Renal pelvis (tissue), 4 donors: ENCODE results near the gene TMEM183A. TPM values are rescaled to one million over a fixed set of nuclear protein-coding genes. Genes with fewer than 3 reads are reported as not detected.
"Not testable (repeated sequence)": the region's sequence is repeated elsewhere in the genome, so short reads cannot be mapped to it uniquely, and the experiment has no call there.

Source experiments
- DNase-seq: peaks from one replicate; pipeline ENCODE4 v3.0.0-alpha.2; 2013
- polyA plus RNA-seq, 3 donors: library from polyadenylated mRNA; unstranded; fragments of 120-200 nt; gene quantifications; one replicate each; pipeline ENCODE4 v1.2.1, GENCODE V29; 2013; ENCODE audit not compliant: insufficient read length in 3 of 3

The TMEM183A gene
- polyA plus RNA-seq, 3 donors = 72.6 to 78.1 (median 73.3) TPM

DNA sequence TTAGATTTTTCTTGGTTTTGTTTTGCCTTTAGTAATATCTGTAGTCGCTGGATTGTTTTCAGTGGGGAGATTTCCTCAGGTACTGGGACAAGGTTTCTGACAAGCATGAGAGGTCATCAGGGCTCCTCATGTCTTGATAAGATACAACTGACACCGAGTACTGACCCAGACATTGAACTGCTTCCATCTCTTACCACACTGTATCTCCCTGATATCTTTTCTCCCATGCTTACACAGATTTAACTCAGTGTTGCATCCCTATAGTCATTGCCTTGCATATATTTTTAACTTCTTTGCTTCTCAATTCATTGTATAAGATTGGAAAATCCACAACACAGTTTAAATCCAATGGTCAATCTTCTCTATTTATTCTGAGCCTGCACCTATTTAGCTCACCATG lies 27.7 kb upstream of the TMEM183A start:
- DNase-seq = no peak

DNA sequence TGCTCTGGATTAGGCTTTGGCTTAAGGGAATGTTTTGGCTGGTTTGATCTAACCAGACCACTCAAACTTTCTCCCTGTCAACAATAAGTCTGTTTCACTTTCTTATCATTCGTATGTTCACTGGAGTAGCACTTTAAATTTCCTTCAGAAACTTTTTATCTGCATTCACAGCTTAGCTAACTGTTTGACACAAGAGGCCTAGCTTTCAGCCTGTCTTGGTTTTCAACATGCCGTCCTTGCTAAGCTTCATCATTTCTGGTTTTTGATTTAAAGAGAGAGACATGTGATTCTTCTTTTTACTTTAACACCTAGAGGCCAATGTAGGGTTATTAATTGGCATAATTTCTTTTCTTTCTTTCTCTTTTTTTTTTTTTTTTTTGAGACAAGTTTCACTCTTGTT lies 25.2 kb upstream of the TMEM183A start:
- DNase-seq = no peak

DNA sequence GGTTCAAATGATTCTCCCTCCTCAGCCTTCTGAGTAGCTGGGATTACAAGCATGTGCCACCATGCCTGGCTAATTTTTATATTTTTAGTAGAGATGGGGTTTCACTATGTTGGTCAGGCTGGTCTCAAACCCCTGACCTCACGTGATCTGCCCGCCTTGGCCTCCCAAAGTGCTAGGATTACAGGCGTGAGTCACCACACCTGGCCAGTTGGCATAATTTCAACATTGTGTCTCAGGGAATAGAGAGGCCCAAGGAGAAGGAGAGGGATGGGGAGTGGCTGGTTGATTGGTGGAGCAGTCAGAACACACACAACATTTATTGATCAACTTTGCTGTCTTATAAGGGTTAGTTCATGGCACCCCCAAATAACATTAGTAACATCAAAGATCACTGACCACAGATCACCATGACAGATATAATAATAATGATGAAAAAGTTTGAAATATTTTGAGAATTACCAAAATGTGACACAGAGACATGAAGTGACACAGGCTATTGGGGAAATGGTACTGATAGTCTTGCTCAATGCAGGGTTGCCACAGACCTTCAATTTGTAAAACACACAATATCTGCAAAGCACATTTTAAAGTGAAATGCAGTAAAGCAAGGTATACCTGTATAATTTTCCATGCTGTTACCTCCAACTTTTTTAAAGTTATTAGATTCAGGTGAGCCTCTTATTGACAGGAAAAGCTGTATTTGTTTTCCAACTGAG lies 24.3 kb upstream of the TMEM183A start:
- no peak for DNase-seq

DNA sequence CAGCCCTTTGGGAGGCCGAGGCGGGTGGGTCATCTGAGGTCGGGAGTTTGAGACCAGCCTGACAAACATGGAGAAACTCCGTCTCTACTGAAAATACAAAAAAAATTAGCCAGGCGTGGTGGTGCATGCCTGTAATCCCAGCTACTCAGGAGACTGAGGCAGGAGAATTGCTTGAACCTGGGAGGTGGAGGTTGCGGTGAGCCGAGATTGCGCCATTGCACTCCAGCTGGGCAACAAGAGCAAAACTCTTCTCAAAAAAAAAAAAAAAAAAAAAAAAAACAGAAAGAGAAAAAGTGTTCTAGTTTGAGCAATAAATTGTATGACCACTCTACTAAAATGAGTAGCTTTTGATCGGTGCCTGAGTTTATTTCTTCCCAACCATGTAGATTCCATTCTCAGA lies 21.1 kb upstream of the TMEM183A start:
- DNase-seq = not testable (repeated sequence)

DNA sequence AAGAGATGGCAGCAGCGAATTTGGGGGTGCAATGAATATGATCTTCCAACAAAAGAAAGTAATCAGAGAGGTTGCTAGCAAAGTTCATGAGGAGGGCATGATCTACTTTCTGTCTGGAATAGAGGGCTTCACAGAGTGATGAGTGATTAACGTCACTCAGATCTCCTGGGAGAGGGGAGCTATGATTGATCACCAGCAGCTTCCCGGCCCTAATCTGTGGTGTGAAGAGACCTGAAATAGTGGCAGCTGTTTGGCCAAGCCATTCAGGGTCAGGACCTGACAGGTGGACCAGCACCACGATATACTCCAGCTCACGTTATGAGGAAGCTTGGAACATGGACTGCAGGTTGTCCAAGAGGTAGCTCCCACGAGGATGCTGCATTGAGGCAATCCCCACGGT lies 19.9 kb upstream of the TMEM183A start:
- DNase-seq = no peak

DNA sequence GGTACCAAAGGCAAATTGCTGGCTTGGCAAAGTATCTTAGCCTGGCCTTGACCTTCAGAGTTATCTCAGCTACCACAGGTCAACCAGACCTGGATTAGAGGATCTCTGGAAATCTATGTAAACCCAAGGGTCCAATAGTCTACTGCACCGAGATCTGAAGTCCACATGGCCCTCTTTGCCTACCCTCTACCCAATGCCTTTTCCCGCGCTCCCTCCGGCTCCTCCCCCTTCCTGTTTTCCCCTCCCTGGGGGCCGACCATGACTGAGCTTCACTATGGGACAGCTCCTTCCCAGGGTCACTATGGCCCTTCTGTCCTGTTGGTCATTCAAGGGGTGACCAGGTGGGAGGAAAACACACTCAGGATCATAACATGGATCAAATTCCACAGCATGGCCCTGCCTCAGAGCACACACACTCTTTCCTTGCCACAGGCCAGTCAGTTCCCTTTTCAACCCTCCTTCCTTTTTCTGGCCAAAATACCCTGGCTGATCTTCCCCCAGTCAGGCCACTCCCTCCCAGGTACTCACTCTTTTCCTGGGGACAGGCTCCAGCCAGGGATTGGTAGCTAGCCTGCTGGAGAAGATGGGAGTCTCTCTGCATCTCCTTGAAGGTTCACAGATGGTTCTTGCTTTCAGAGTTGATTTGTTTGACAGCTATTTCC lies 19.1 kb upstream of the TMEM183A start:
- no peak for DNase-seq

DNA sequence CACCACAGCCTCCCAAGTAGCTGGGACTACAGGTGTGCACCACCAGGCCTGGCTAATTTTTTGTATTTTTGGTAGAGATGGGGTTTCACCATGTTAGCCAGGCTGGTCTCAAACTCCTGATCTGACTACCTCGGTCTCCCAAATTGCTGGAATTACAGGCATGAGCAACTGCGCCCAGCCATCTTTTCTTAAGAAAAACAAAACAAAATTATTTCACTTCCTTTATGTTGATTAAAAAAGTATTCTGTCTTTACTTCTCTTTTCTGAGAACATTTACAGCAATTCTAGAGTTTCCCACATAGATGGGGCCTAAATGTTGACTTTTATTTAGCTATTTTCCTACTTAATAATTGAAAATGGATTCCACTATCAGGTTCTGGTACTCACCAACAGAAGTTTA lies 17.3 kb upstream of the TMEM183A start:
- no peak for DNase-seq

DNA sequence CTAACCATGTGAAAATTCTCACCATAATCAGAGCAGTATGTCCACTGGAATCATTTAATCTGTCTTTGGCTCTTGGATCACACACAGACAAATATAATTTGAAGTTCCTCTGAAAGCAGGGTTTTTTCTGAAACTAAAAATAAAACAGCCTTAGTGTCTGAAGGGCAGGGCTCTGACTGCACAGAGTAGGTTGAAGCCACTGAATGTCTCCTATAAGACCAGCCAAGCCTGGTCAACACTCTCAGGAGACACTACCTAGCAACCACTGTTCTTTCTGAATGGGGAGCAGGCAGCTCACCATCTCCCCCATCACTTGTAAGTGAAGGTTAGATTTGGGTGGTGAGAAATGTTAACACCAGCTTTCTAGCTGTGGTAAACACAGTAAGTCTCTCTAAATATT lies 16.1 kb upstream of the TMEM183A start:
- DNase-seq = no peak

DNA sequence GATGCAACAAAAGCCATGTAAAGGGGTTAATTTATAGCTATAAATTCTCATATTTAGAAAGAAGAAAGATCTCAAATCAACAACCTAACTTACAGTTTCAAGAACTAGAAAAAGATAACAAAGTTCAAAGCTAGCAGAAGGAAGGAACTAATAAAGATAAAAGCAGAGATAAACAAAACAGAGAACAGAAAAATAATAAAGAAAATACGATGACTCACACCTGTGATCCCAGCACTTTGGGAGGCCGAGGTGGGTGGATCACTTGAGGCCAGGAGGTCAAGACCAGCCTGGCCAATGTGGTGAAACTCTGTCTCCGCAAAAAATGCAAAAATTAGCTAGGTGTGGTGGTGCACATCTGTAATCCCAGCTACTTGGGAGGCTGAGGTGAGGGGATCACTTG lies 12.4 kb upstream of the TMEM183A start:
- DNase-seq = no peak

DNA sequence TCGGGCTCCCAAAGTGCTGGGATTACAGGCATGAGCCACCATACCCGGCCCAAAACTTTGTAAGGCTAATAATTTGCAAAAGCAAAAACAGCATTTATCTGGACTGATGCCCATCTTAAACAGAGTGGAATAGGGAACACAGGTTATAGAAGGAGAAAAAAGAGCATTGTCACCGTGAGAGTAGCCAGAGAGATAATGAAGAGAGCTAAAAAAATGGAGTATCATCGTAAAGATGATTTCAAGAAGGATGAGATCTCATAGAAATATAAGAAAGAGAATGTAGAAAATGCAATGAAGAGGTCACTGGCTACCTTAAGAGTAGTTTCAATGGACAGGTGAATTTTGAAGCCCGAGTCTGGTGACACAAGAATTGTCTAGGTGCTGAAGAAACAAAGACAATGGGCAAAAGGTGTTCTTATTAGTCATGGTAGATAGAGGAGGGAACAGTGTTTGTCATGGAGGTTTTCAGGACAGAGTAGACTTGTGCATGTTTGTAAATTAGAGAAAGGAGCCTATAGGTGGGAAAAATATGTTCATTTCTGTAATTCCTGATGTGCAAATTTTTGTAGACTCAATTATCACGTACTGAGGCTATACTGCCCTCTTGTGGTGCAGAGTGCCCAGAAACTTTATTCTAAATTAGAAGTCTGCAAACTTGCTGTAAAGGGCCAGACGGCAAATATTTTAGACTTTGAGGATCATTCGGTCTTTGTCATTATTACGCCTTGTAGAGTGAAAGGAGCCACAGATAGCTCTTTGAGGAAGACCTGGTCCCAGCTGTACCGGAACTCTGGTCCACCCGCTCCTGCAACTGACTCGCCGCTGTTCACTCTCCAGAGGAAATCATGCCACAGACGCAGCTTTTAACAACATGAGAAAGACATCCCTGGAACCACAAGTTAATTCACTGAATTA lies 8.1 kb upstream of the TMEM183A start:
- peak; percentile 54 for DNase-seq

DNA sequence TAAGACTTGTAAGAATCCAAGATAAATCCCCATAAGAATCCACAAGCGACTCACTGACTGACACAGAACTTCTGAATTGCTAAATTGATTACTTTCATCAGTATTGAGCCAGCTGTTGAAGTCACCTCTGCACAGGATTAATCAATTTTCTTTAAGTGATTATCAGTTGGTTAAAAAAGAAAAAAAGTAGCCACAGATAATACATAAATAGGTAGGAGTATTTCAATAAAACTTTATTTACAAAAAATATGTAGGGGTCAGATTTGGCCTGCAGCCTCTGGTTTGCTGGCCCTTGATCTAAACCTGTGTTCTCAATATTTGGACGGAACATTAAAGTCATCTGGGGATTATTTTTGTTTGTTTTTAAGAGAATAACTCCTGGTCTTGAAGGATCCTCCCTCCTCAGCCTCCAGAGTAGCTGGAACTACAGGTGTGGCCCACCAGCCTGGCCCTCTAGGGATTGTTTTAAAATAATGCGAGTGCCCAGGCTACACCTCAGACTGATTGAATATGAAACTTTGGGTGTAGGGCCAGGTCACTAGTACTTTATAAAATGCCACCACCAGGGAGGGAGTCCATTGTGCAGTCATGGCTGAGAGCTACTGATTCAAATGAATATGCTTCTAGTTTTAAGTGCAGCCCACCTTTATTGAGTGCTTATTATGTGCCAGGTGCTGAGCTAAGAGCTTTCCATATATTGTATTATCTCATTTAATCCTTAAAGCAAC lies 6.8 kb upstream of the TMEM183A start:
- no peak for DNase-seq

DNA sequence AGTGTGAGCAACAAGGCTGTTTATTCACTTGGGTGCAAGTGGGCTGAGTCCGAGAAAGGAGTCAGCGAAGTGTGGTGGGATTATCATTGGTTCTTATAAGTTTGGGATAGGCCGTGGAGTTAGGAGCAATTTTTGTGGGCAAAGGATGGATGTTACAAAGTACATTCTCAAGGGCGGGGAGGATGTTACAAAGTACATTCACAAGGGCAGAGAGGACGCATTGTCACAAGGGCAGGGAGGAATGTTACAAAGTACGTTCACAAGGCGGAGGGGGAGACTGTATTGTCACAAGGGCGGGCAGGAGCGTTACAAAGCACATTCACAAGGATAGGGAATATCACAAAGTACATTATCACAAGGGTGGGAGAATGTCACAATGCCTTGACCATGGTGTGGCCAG lies 5.2 kb upstream of the TMEM183A start:
- no peak for DNase-seq

DNA sequence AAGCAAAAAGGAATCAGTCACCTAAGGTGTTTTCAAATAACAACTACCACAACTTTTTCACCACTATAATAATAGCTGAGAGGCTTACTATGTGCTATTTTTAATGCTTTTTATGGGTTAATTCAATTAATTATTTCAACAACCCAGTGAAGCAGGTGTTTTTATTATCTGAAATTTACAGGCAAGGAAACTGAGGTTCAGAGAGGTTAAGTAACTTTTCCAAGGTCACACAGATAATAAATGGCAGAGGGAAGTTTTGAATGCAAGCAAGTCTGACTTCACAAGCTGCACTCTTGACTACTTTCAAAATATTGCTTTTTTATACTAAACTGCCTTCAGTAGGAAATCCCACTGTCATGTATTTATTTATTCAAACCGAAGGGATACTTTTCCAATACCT lies 4.2 kb upstream of the TMEM183A start:
- DNase-seq = no peak

DNA sequence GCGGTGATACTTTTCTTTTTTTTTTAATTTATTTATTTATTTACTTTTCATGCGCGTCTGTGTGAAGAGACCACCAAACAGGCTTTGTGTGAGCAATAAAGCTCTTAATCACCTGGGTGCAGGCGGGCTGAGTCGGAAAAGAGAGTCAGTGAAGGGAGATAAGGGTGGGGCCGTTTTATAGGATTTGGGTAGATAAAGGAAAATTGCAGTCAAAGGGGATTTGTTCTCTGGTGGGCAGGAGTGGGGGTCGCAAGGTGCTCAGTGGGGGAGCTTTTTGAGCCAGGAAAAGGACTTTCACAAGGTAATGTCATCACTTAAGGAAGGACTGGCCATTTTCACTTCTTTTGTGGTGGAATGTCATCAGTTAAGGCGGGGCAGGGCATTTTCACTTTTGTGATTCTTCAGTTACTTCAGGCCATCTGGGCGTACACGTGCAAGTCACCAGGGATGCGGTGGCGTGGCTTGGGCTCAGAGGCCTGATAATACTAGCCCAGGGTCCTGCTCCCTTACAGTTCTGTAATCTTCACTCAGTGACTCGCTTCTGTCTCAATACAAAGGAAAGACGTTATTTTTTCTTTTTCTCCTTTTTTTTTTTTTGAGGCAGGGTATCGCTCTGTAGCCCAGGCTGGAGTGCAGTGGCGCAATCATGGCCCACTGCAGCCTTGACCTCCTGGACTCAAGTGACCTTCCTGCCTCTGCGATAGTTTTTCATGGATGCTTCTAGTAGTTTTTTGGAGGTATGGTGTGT lies 1.6 kb upstream of the TMEM183A start:
- not testable (repeated sequence) for DNase-seq

DNA sequence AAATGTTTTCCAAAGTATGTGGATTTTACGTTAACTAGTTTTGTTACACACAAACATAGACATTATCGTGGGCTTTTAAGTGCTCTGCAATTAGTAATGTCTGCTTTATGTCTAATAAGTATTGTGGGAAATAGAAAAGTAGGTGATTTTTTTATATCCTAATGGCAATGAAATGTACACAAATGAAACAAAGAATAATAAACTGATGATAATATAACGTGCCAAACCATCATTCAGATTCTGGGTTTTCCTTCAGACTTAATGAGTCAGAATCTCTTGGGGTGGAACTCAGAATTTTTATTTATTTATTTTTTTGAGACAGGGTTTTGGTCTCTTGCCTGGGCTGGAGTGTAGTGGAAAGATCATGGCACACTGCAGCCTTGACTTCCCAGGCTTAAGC lies 2.0 kb downstream of the TMEM183A start:
- no peak for DNase-seq

DNA sequence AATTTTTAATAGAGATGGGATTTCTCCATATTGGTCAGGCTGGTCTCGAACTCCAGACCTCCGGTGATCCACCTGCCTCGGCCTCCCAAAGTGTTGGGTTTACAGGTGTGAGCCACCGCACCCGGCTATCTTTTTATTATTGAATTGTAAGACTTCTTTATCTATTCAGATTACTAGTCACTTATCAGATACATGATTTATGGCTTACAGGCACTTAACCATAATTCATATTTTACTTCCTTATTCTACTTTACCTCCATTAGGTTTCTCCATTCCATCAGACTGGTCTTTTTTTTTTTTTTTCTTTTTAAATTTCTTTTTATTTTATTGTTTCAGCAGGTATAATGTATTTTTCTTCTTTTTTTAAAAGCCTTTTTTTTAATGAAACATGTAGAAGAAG lies 4.4 kb downstream of the TMEM183A start:
- DNase-seq = no peak

DNA sequence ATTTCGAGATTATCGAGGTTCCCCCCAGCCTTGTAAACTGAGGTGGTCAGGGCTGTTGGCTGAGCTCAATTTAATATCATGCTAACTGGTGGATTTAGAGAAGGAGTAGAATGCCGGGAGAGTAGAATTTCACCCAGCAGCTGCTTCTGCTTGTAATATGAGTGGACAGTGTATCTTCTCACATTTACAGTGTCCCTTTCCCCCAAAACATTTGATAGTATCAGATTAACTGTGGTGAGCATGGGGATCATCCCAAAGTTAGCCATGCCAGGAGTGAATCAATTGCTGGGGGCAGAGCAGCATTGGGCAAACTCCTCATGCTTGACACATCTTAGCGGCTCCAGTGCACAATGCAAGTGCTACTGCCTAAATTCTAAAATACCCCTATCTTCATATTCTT lies 9.9 kb downstream of the TMEM183A start:
- DNase-seq = no peak

DNA sequence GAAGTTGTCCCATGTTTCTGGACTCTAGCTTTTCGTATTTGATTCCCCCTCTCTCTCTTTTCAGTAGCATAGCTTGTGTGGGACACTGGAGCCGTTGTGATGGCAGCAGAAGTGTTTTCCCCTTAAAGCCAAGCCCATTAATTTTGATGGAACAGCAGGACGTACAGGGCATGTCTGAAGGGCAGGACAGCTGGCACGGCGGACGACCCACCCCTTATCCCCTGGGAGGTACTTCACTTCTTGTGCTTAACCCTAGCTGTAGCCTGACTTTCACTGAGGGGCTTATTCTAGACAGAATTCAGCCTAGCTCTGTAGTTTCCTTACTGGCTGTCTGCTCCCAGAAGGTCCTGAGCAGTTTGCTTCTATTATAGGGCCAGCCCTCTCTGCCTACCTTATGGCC lies 10.5 kb downstream of the TMEM183A start:
- no peak for DNase-seq

DNA sequence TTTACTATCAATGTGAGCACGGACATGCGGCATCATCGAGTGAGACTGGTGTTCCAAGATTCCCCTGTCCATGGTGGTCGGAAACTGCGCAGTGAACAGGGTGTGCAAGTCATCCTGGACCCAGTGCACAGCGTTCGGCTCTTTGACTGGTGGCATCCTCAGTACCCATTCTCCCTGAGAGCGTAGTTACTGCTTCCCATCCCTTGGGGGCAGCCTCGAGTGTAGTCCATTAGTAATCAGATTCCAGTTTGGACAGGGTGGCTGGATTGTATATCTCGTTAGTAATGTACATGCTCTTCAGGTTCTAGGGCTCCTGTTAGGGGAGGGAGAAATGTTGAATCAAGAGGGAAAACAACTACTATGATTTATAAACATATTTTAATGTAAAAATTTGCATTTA lies 15.7 kb downstream of the TMEM183A start:
- DNase-seq = not testable (repeated sequence)

DNA sequence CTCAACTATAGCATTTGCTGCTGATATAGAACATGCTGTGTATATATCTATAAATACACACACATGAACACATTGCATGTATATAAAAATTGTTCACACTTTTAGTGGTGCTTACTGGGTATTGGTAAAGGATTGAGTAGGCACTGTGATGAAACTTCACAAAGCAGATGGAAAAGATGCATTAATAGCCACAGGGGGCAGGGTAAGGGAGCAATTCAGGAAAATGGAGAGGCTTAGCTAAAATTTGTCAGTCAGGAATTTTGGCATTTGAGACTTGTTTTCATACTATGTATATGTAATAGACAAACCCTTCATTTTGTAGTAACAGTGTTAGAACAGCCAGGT lies 18.5 kb downstream of the TMEM183A start:
- DNase-seq = no peak

DNA sequence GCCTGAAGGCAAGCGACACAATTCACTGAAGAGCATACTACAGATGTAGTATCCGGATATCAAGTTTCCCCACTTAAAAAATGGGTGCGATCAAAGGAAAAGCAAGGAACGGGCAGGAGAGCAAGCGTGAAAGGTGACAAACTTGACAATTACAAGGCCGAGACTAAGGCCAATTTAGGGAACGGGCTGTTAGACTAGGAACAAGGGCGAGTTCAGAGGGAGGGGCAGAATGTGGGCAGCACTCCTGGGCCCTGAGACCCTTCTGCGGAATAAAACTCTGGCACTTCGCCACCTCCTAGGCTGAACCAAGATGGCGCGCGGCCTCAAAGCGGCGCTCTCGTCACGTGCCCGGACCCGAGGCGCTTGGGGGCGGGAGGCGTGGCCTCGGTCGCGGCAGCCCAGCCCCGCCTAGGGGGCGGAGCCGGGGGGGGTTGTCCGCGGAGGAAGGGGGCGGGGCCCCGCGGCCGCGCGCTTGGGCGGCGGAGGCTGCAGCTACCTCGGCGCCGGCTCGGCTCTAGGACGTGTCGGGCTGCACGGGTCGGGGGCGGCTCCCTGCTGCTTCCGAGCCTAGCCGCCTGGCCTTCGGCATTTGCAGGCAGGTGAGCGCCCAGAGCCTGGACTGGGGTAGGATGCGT lies 19.0 kb downstream of the TMEM183A start, which contains the start of gene PPFIA4:
TSS of gene PPFIA4 (plus strand) at position 461 of the 635 bp plus-strand sequence. CDS start 12,518 bp downstream, outside the sequence.
- peak; percentile 88 for DNase-seq
